Sigmoid colon (tissue), 7 donors: ENCODE results near the gene ABI2. TPM values are rescaled to one million over a fixed set of nuclear protein-coding genes. Genes with fewer than 3 reads are reported as not detected.

ENCODE experiments used
- DNase-seq: peaks from one replicate; pipeline ENCODE4 v3.0.0-alpha.2; 2019
- H3K27ac ChIP-seq, 4 donors: fragments of 200-600 bp; sonication (generic); one replicate each; pipeline ENCODE4 v1.5.1; 2016 to 2019; ENCODE audit warnings: mild to moderate bottlenecking in 1 of 4
- H3K27me3 ChIP-seq, 3 donors: fragments of 200-600 bp; sonication (generic); one replicate each; pipeline ENCODE4 v1.5.1; 2019; ENCODE audit warnings: mild to moderate bottlenecking in 1 of 3
- H3K36me3 ChIP-seq, 4 donors: fragments of 200-600 bp; sonication (generic); one replicate each; pipeline ENCODE4 v1.5.1; 2016 to 2019
- H3K4me1 ChIP-seq, 4 donors: fragments of 200-600 bp; sonication (generic); one replicate each; pipeline ENCODE4 v1.5.1; 2017 to 2019
- H3K4me3 ChIP-seq, 4 donors: fragments of 200-600 bp; sonication (generic); one replicate each; pipeline ENCODE4 v1.5.1; 2017 to 2019; ENCODE audit warnings: mild to moderate bottlenecking in 2 of 4, moderate library complexity in 1 of 4
- H3K9me3 ChIP-seq, 4 donors: fragments of 200-600 bp in 3 of 4; sonication (generic) in 3 of 4; one replicate each; pipeline versions ENCODE4 v1.5.1 to v1.6.1; 2013 to 2019
- CTCF ChIP-seq, 4 experiments: fragments of 450-650 bp in 3 of 4; fragments of 200-600 bp in 1 of 4; IDR thresholded peaks; one replicate each; pipeline ENCODE4 v1.5.1; 2016 to 2019; ENCODE audit warnings: antibody characterized with exemption in 4 of 4, mild to moderate bottlenecking in 3 of 4, moderate library complexity in 2 of 4
- EP300 ChIP-seq, 4 donors: sonication (generic); formaldehyde crosslinking; IDR thresholded peaks; one replicate each; pipeline ENCODE4 v1.6.1; 2017; ENCODE audit warnings: antibody characterized with exemption in 4 of 4
- POLR2A ChIP-seq, 2 donors: fragments of 450-650 bp; IDR thresholded peaks; one replicate each; pipeline ENCODE4 v1.6.1; 2016; ENCODE audit warnings: antibody characterized with exemption in 2 of 2, mild to moderate bottlenecking in 2 of 2, moderate library complexity in 2 of 2
- POLR2AphosphoS5 ChIP-seq, 4 donors: sonication (generic); formaldehyde crosslinking; IDR thresholded peaks; one replicate each; pipeline ENCODE4 v1.6.1; 2017; ENCODE audit warnings: antibody characterized with exemption in 4 of 4
- WGBS, 2 donors: extraction: QIAGEN DNeasy Blood & Tissue Kit; methylation state at CpG; one replicate each; pipeline ENCODE4 v1.1.7; 2013; 5-methylcytosine and 5-hydroxymethylcytosine counted together
- intact Hi-C: fragments of 100-400 bp; cut with DNase I; formaldehyde crosslinking; loops from one replicate; pipeline ENCODE4 v1.15.1; 2023
- polyA plus RNA-seq, 3 donors: library from polyadenylated mRNA; stranded (reverse); fragments of 200-250 nt; gene quantifications; one replicate each; pipeline ENCODE4 v1.2.3, GENCODE V29; 2013
- total RNA-seq, 4 donors: library from RNA; depleted of rRNA; stranded (reverse); fragments of >200 nt; gene quantifications; one replicate each; pipeline ENCODE4 v1.1.0, GENCODE V29; 2016
- donor health status: healthy with polysubstance abuse.
- donor health status: Bipolar disorder and iron deficiency.
- donor health status: healthy.

Gene ABI2
- total and polyA plus RNA-seq, 7 donors, result 3.6 to 61.9 (median 38.3) TPM

GRCh38 chr2:203327582-203327900, 653 bp upstream of the ABI2 start:
- TF ChIP-seq EP300 (IDR thresholded peaks at IDR 0.05), result no peak
- TF ChIP-seq CTCF (IDR thresholded peaks at IDR 0.05), result no peak
- TF ChIP-seq POLR2AphosphoS5 (IDR thresholded peaks at IDR 0.05), result no peak
- TF ChIP-seq POLR2A (IDR thresholded peaks at IDR 0.05), result no peak
- peak overlapping the region; percentile 85 to 90 (median 88) for H3K27ac ChIP-seq
- DNase-seq, result no peak
- H3K4me3 ChIP-seq, result peak overlapping the region; percentile 82 to 95 (median 86)
- 18 to 24% methylated on average over 7 of the region's 7 CpGs for WGBS, 2 donors
- H3K36me3 ChIP-seq, result no peaks in the 10 kb centered on the region
- peaks cover 0 to 26% (median 19%) of the 10 kb centered on the region in 4 donors for H3K4me1 ChIP-seq
- intact Hi-C loops, result loop anchor here (5.0 kb wide), 1 partner anchor 125 kb away; no protein-coding TSS in a partner anchor
- H3K9me3 ChIP-seq, result no peaks in the 10 kb centered on the region
- no peaks in the 10 kb centered on the region for H3K27me3 ChIP-seq

GRCh38 chr2:203328760-203329540, 756 bp downstream of the ABI2 start:
- TF ChIP-seq EP300 (IDR thresholded peaks at IDR 0.05) (no peak), POLR2AphosphoS5 (IDR thresholded peaks at IDR 0.05) (no peak), POLR2A (IDR thresholded peaks at IDR 0.05) (no peak), CTCF (IDR thresholded peaks at IDR 0.05) (no peak)
- Histone ChIP-seq H3K27me3 (no peaks in the 10 kb centered on the region), H3K4me3 (peak overlapping the region; percentile 82 to 95 (median 86)), H3K36me3 (no peaks in the 10 kb centered on the region), H3K9me3 (no peaks in the 10 kb centered on the region), H3K27ac (peak overlapping the region; percentile 85 to 90 (median 88)), H3K4me1 (peaks cover 0 to 26% (median 19%) of the 10 kb centered on the region in 4 donors)
- 2% methylated on average over 31 of the region's 31 CpGs for WGBS, 2 donors
- intact Hi-C loops, result loop anchor here (1.0 to 5.0 kb wide), 3 partner anchors 65 to 123 kb away; partner anchors contain the start of gene CYP20A1
- no peak for DNase-seq

- no peak overlapping the region for H3K27ac ChIP-seq
- H3K9me3 ChIP-seq, result no peaks in the 10 kb centered on the region
- TF ChIP-seq POLR2AphosphoS5 (IDR thresholded peaks at IDR 0.05) (no peak), POLR2A (IDR thresholded peaks at IDR 0.05) (no peak), CTCF (IDR thresholded peaks at IDR 0.05) (no peak)
- no peaks in the 10 kb centered on the region for H3K36me3 ChIP-seq
- H3K4me1 ChIP-seq, result peaks cover 0 to 26% (median 19%) of the 10 kb centered on the region in 4 donors
- H3K27me3 ChIP-seq, result no peaks in the 10 kb centered on the region
- intact Hi-C loops, result no loop called here
- H3K4me3 ChIP-seq, result no peak overlapping the region
- no peak for DNase-seq
Measured at GRCh38 chr2:203330434-203330833, 2.2 kb downstream of the ABI2 start.

GRCh38 chr2:203338322-203338721, 10.1 kb downstream of the ABI2 start:
- H3K4me1 ChIP-seq, result peaks cover 0 to 17% (median 12%) of the 10 kb centered on the region in 4 donors
- no peak for TF ChIP-seq POLR2AphosphoS5 (IDR thresholded peaks at IDR 0.05)
- TF ChIP-seq POLR2A (IDR thresholded peaks at IDR 0.05), result no peak
- no peak for TF ChIP-seq CTCF (IDR thresholded peaks at IDR 0.05)
- no peak for TF ChIP-seq EP300 (IDR thresholded peaks at IDR 0.05)
- intact Hi-C loops, result no loop called here
- DNase-seq, result no peak
- WGBS, 2 donors, result 91% methylated on average over 4 of the region's 4 CpGs
- no peaks in the 10 kb centered on the region for H3K27me3 ChIP-seq
- no peak overlapping the region for H3K27ac ChIP-seq
- no peaks in the 10 kb centered on the region for H3K36me3 ChIP-seq
- H3K9me3 ChIP-seq, result no peaks in the 10 kb centered on the region
- H3K4me3 ChIP-seq, result no peak overlapping the region
